HG02870 (cell line): ENCODE measurements around the gene PRDX1.
"Not testable (repeated sequence)": the region's sequence is repeated elsewhere in the genome, so short reads cannot be mapped to it uniquely, and the experiment has no call there.

Experiments used
- ATAC-seq: cut with Tn5 transposase; IDR thresholded peaks from one replicate; pipeline ENCODE4 v1.9.1; 2021; ENCODE audit warnings: mild to moderate bottlenecking, moderate library complexity; ENCODE audit not compliant: unreplicated experiment

PRDX1 gene

GRCh38 chr1:45507195-45507594 lies 14.5 kb downstream of the PRDX1 start:
- ATAC-seq = no peak

GRCh38 chr1:45503462-45504360 lies 18.0 kb downstream of the PRDX1 start:
- ATAC-seq = no peak

DNA sequence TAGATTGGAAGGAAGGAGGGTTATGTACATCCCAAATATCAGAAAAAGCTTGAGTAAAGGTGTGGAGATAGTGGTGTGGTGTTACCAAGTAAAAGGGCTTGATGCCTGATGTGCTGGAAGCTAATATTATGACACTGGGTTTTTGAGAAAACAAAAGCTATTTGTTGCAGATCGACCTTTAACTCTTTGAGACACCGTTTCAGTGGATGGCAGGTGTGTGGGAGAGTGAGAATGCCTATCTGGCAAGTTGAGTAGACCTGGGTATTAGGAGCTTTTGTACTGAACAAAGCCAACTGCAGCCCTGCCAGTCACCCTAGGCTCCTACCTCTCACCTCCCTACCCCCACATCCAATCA lies 20.2 kb downstream of the PRDX1 start:
- ATAC-seq = no peak

- ATAC-seq = no peak
Measured at GRCh38 chr1:45499415-45499769, 22.3 kb downstream of the PRDX1 start.

DNA sequence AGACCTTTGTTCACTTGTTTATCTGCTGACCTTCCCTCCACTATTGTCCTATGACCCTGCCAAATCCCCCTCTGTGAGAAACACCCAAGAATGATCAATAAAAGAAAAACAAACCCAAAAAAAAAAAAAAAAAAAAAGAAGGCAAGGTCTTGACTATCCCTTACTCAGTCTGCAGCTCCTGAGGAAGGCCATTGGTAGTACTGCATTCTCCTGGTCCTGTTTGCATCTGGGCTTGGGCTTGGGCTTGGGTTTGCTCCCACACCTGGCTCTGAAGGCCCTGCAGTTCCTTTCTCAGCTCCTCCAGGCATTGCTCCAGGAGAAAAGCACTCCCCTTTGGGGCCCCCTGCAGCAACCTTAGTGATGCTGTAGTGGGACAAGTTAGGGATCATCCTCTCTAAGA lies 23.4 kb downstream of the PRDX1 start:
- no peak for ATAC-seq

- ATAC-seq = no peak
Measured at GRCh38 chr1:45493116-45493697, 28.5 kb downstream of the PRDX1 start.

GRCh38 chr1:45492691-45493090 lies 29.0 kb downstream of the PRDX1 start:
- no peak for ATAC-seq

DNA sequence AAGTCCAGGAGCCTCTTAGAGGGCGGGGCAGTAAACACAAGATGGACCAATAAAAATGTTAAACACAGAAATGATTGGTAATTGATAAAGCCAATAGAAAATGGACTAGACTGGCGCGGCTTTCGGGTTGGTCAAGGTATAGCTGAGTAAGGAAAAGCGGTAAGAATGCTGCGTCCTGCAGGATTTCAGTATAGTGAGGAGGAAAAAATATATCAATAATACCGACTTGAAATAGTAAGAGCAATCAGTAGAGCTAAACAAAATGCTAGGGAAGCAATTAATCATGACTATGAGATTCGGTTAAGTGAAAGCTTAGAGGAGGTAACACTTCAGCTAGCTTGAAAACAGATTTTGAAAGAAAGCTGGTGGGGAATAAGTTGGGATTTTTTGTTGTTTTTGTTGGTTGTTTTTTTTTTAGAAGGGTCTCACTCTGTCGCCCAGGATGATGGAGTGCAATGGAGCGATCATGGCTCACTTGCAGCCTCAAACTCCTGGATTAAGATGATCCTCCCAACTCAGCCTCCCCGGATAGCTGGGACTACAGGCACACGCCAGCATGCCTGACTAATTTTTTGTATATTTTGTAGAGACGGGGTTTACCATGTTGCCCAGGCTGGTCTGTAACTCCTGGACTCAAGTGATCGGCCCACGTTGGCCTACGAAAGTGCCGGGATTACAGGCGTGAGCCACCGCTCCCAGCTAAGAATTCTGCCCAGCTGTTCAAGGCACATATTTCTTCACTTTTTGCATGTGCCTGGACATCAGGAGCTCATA lies 30.0 kb downstream of the PRDX1 start:
- ATAC-seq = no peak

GRCh38 chr1:45490626-45491486 lies 30.8 kb downstream of the PRDX1 start, which contains the start of gene TESK2:
TSS of gene TESK2 (minus strand) at chr1:45491163. CDS start at chr1:45457785, 33,378 bp downstream.
- peak; percentile 93 for ATAC-seq

GRCh38 chr1:45490121-45490625 lies 31.5 kb downstream of the PRDX1 start:
- no peak for ATAC-seq

- ATAC-seq = not testable (repeated sequence)
Measured at GRCh38 chr1:45489379-45489778, 32.3 kb downstream of the PRDX1 start.

DNA sequence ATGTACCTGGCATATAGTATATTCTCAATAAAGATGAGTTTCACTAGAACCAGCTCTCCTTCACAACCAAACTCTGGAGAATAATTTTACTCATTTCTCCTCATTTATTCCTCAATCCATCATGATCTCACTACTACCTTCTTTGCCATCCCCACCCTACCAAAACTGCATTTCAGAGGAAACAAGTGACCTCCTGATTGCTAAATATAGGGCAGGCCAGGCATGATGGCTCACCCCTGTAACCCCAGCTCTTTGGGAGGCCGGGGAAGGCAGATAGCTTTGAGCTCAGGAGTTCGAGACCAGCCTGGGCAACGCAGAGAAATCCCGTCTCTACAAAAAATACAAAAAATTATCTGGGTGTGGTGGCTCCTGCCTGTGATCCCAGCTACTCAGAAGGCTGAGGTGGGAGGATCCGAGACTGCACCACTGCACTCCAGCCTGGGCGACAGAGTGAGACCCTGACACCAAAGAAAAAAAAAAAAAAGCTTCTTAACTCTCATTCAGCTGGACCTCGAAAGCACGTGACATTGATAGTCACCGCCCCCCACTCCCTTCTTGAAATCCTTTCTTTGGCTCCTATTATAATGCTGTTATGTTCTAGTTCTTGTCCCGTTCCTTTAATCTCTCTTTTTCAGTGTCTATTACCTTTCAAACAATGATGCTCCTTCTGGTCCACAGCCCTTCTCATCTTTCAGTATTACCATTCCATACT lies 32.9 kb downstream of the PRDX1 start:
- no peak for ATAC-seq

- no peak for ATAC-seq
Measured at GRCh38 chr1:45485949-45486348, 35.7 kb downstream of the PRDX1 start.

GRCh38 chr1:45479039-45479748 lies 42.5 kb downstream of the PRDX1 start:
- ATAC-seq = no peak

GRCh38 chr1:45478121-45478814 lies 43.4 kb downstream of the PRDX1 start:
- ATAC-seq = no peak

DNA sequence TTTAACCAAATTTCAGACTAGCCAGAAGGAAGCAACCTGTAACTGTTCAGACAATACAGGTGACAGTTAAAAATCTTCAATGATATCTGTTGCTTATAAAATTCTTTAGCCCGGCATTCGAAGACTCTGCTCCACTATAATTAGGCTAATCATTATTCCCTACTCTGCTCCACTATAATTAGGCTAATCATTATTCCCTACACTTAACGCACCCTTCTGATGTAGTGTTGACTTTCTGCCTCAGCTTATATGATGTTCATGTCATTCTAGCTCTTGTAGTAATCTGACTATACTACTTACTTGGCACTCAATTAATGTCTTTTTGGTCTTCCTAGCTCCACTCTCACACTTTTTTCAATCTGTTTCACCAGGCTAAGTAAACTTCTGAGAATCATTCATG lies 44.0 kb downstream of the PRDX1 start:
- ATAC-seq = no peak

GRCh38 chr1:45474194-45474593 lies 47.5 kb downstream of the PRDX1 start:
- not testable (repeated sequence) for ATAC-seq

GRCh38 chr1:45473302-45473701 lies 48.4 kb downstream of the PRDX1 start:
- ATAC-seq = no peak
